ENCODE results near the gene RSAD1.

RSAD1 gene

GRCh38 chr17:50478391-50479381 is at the start of gene RSAD1:
RSAD1 (plus strand) TSS chr17:50478860; CDS start chr17:50478885, 25 bp downstream.
- DNase-seq (ENCODE audit: low spot score) = peak; percentile 87

- no peak for DNase-seq (ENCODE audit: low spot score)
Measured at GRCh38 chr17:50429793-50430192, 48.9 kb upstream of the RSAD1 start.

GRCh38 chr17:50430821-50431618 is 47.6 kb upstream of the RSAD1 start:
- no peak for DNase-seq (ENCODE audit: low spot score)

- DNase-seq (ENCODE audit: low spot score) = no peak
Measured at GRCh38 chr17:50432125-50432762, 46.4 kb upstream of the RSAD1 start.

- DNase-seq (ENCODE audit: low spot score) = no peak
Measured at GRCh38 chr17:50437409-50437808, 41.3 kb upstream of the RSAD1 start.

- DNase-seq (ENCODE audit: low spot score) = no peak
Measured at GRCh38 chr17:50439008-50439407, 39.7 kb upstream of the RSAD1 start.

GRCh38 chr17:50440172-50440837 is 38.4 kb upstream of the RSAD1 start:
- no peak for DNase-seq (ENCODE audit: low spot score)

- DNase-seq (ENCODE audit: low spot score) = no peak
Measured at GRCh38 chr17:50440838-50441829, 37.5 kb upstream of the RSAD1 start.

GRCh38 chr17:50443505-50443974 is 35.1 kb upstream of the RSAD1 start:
- DNase-seq (ENCODE audit: low spot score) = no peak

GRCh38 chr17:50444841-50445715 is 33.6 kb upstream of the RSAD1 start:
- DNase-seq (ENCODE audit: low spot score) = no peak

GRCh38 chr17:50445730-50446325 is 32.8 kb upstream of the RSAD1 start:
- DNase-seq (ENCODE audit: low spot score) = no peak

GRCh38 chr17:50447870-50448595 is 30.6 kb upstream of the RSAD1 start:
- DNase-seq (ENCODE audit: low spot score) = no peak

GRCh38 chr17:50448643-50449042 is 30.0 kb upstream of the RSAD1 start:
- no peak for DNase-seq (ENCODE audit: low spot score)

- no peak for DNase-seq (ENCODE audit: low spot score)
Measured at GRCh38 chr17:50451943-50452629, 26.6 kb upstream of the RSAD1 start.

- no peak for DNase-seq (ENCODE audit: low spot score)
Measured at GRCh38 chr17:50452630-50453300, 25.9 kb upstream of the RSAD1 start.

- DNase-seq (ENCODE audit: low spot score) = no peak
Measured at GRCh38 chr17:50453901-50454300, 24.8 kb upstream of the RSAD1 start.

GRCh38 chr17:50457621-50458020 is 21.0 kb upstream of the RSAD1 start:
- no peak for DNase-seq (ENCODE audit: low spot score)
